ENCODE data around the gene ASCC2. TPM values are rescaled to one million over a fixed set of nuclear protein-coding genes. Genes with fewer than 3 reads are reported as not detected.
"Not testable (repeated sequence)": the region's sequence is repeated elsewhere in the genome, so short reads cannot be mapped to it uniquely, and the experiment has no call there.

The ASCC2 gene
- total RNA-seq, 2 experiments from 2014 or later = 86.5 to 91.4 TPM

DNA sequence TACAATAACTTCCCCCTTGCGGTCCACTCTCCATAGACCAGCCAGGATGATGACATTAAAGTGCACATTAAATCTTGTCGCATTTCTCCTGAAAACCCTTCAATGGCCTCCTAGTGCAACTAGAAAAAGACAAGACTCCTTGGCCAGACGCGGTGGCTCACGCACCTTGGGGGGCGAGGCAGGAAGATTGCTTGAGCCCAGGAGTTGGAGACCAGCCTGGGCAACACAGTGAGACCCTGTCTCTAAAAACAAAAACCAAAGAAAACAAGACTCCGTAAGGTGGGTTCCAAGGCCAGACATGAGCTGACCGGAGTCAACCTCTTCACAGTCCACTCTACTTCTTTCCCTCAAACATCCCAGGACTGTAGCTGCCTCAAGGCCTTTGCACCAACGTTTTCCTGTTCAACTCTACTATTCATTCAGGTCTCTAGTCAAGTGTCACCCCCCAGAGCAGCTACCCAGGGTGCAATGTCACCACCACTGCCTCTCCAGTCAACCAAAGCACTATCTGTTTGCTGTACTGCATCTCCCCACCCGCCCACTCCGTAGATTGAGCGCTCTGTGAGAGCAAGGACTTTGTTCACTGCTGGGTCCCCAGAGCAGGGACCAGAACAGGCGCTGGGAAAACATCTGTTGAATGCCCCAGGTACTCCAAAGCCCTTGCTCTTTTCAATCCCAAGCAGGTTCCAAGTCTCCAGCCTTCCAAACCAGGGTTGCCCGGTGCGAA, 72.0 kb downstream of the ASCC2 start:
- Mint-ChIP-seq H3K27ac (peak overlapping the region; percentile 92), H3K27me3 (ENCODE audit: low read depth) (no peaks in the 10 kb centered on the region), H3K4me1 (ENCODE audit: low read depth) (peaks cover 42% of the 10 kb centered on the region), H3K36me3 (ENCODE audit: low read depth) (peaks cover 27% of the 10 kb centered on the region), H3K9me3 (ENCODE audit: insufficient read depth) (no peaks in the 10 kb centered on the region), H3K4me3 (peak overlapping the region; percentile 93)
- ATAC-seq (peak; percentile 6), DNase-seq (peak; percentile 47)
- POLR2A ChIA-PET = interaction anchor here (1.0 to 1.7 kb wide), 5 partner anchors 15 to 117 kb away, joined by 3 to 8 read pairs (median 4); partner anchors contain the start of genes ASCC2 and MTMR3
- CTCF ChIA-PET = interaction anchor here (0.9 to 1.2 kb wide), 3 partner anchors 130 to 239 kb away, joined by 3 to 5 read pairs (median 5); no protein-coding TSS in a partner anchor

DNA sequence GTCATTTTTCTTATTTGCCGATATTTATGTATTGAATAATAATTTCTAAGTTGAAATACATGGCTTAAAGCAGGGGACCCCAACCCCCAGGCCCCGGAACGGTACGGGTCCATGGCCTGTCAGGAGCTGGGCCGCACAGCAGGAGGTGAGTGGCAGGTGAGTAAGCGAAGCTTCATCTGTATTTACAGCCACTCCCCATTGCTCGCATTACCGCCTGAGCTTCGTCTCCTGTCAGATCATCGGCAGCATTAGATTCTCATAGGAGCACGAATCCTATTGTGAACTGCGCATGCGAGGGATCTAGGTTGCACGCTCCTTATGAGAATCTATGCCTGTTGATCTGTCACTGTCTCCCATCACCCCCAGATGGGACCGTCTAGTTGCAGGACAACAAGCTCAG, 75.8 kb downstream of the ASCC2 start:
- Mint-ChIP-seq H3K4me3 (no peak overlapping the region), H3K4me1 (ENCODE audit: low read depth) (peaks cover 25% of the 10 kb centered on the region), H3K36me3 (ENCODE audit: low read depth) (peaks cover 4% of the 10 kb centered on the region), H3K27me3 (ENCODE audit: low read depth) (no peaks in the 10 kb centered on the region), H3K9me3 (ENCODE audit: insufficient read depth) (no peaks in the 10 kb centered on the region), H3K27ac (no peak overlapping the region)
- ATAC-seq (no peak), DNase-seq (no peak)
- ChIA-PET CTCF (no interaction called here), POLR2A (interaction anchor here (0.9 kb wide), 1 partner anchor 9 kb away, joined by 3 read pairs; no protein-coding TSS in a partner anchor)

DNA sequence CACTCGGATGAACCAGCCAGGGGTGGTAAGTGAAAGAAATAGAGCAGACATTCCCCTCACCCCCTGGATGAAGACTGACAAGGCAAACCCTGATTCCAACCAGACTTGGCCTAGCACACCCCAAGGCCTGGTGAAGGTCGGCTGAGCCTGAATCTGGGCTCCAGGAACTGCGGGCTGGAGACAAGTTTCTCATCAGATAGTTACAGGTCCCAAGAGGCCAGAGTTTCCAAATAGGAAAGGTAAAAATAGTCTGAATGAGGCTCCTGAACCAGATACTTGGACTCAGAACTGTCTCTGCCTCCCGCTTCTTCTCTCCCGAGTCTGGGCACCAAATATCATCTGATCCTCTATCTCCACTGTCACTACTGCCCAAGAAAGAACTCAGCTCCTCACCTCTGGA, 79.1 kb downstream of the ASCC2 start:
- Mint-ChIP-seq H3K9me3 (ENCODE audit: insufficient read depth) (no peaks in the 10 kb centered on the region), H3K27me3 (ENCODE audit: low read depth) (no peaks in the 10 kb centered on the region), H3K27ac (no peak overlapping the region), H3K4me3 (no peak overlapping the region), H3K36me3 (ENCODE audit: low read depth) (no peaks in the 10 kb centered on the region), H3K4me1 (ENCODE audit: low read depth) (peaks cover under 1% of the 10 kb centered on the region)
- POLR2A ChIA-PET = no interaction called here
- DNase-seq (no peak), ATAC-seq (no peak)
- CTCF ChIA-PET = no interaction called here

DNA sequence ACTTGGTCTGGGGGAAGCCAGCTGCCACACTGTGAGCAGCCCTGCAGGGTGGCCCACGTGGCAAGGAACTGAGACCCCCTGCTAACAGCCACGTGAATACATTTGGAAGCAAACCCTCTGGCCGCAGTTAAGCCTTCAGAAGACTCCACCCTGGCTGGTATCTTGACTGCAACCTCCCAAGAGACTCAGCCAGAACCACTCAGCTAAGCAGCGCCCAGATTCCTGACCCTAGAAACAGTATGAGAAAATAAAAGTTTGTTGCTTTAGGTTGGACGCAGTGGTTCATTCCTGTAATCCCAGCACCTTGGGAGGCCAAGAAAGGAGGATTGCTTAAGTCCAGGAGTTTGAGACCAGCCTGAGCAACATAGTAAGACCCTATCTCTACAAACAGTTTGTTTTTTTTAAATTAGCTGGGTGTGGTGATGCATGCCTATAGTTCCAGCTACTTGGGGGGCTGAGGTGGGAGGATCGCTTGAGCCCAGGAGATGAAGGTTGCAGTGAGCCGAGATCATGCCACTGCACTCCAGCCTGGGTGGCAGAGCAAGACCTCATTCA, 79.9 kb downstream of the ASCC2 start:
- Mint-ChIP-seq H3K27me3 (ENCODE audit: low read depth) (no peaks in the 10 kb centered on the region), H3K36me3 (ENCODE audit: low read depth) (no peaks in the 10 kb centered on the region)

DNA sequence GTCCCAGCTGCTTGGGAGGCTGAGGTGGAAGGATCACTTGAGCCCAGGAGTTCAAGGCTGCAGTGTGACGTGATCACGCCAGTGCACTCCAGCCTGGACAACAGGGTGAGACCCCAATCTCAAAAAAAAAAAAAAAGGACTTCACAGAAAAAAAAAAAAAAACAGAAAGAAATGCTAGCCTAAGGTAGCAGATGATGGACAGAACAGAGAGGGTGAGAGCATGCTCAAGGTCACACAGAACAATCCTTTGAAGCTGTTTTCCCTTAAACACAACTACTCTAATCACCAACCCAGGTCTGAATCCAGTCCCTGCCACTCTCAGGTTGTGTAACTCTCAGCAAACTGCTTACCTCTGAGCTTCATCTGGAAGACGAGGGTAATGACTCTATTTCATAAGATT, 81.0 kb downstream of the ASCC2 start:
- no peak overlapping the region for H3K4me3 Mint-ChIP-seq
- POLR2A ChIA-PET = no interaction called here
- CTCF ChIA-PET = no interaction called here
- ATAC-seq = no peak
- H3K9me3 Mint-ChIP-seq (ENCODE audit: insufficient read depth) = no peaks in the 10 kb centered on the region
- no peaks in the 10 kb centered on the region for H3K27me3 Mint-ChIP-seq (ENCODE audit: low read depth)
- H3K27ac Mint-ChIP-seq = no peak overlapping the region
- H3K4me1 Mint-ChIP-seq (ENCODE audit: low read depth) = peaks cover 6% of the 10 kb centered on the region
- no peaks in the 10 kb centered on the region for H3K36me3 Mint-ChIP-seq (ENCODE audit: low read depth)
- no peak for DNase-seq

More for the DNA sequence above, 79.9 kb downstream of the ASCC2 start:
- POLR2A ChIA-PET = no interaction called here
- Mint-ChIP-seq H3K9me3 (ENCODE audit: insufficient read depth) (no peaks in the 10 kb centered on the region), H3K4me3 (no peak overlapping the region), H3K27ac (no peak overlapping the region), H3K4me1 (ENCODE audit: low read depth) (no peaks in the 10 kb centered on the region)
- no peak for ATAC-seq
- no peak for DNase-seq
- CTCF ChIA-PET = no interaction called here

DNA sequence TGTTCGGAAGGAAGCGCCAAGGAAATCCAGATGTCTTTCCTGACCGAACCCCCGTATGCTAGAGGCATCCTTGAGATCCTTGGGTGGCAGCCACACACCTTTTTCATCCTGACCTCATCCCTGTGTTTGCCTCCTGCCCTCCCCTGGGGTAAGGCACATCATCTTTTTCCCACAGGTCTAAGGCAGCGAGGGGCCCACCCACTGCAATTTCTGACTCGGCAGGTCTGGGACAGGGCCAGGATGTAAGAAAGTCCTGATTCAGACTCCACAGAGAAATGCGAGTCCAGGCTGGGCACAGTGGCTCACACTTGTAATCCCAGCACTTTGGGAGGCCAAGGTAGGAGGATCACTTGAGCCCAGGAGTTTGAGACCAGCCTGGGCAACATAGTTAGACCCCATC, 81.7 kb downstream of the ASCC2 start:
- ATAC-seq = no peak
- no peak overlapping the region for H3K4me3 Mint-ChIP-seq
- H3K9me3 Mint-ChIP-seq (ENCODE audit: insufficient read depth) = no peaks in the 10 kb centered on the region
- POLR2A ChIA-PET = no interaction called here
- H3K27me3 Mint-ChIP-seq (ENCODE audit: low read depth) = no peaks in the 10 kb centered on the region
- H3K4me1 Mint-ChIP-seq (ENCODE audit: low read depth) = peaks cover 13% of the 10 kb centered on the region
- no peaks in the 10 kb centered on the region for H3K36me3 Mint-ChIP-seq (ENCODE audit: low read depth)
- no peak for DNase-seq
- no peak overlapping the region for H3K27ac Mint-ChIP-seq
- CTCF ChIA-PET = interaction anchor here (0.5 kb wide), 1 partner anchor 197 kb away, joined by 3 read pairs; no protein-coding TSS in a partner anchor

DNA sequence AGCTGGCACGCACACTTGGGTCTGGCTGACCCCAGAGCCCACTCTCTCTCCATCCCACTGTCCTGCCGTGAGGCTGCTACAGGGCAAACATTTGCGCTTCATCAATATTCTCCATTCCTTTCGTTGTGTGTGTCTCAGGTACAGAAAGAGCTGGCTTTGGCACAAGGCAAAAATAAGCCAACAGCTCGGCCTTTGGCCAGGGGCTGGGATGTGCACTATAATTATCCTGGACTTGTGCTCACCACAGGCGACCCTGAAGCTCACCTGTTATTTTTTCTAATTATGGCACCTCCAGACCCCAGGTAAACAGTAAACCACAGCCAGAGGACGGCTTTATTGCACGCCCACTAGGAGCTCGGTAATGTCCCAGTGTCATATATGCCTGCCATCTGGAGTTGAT, 82.2 kb downstream of the ASCC2 start:
- CTCF ChIA-PET = interaction anchor here (0.5 kb wide), 1 partner anchor 198 kb away, joined by 3 read pairs; no protein-coding TSS in a partner anchor
- Mint-ChIP-seq H3K27ac (no peak overlapping the region), H3K4me1 (ENCODE audit: low read depth) (peaks cover 18% of the 10 kb centered on the region), H3K27me3 (ENCODE audit: low read depth) (no peaks in the 10 kb centered on the region), H3K9me3 (ENCODE audit: insufficient read depth) (no peaks in the 10 kb centered on the region), H3K36me3 (ENCODE audit: low read depth) (no peaks in the 10 kb centered on the region), H3K4me3 (no peak overlapping the region)
- no peak for DNase-seq
- ATAC-seq = no peak
- POLR2A ChIA-PET = no interaction called here

DNA sequence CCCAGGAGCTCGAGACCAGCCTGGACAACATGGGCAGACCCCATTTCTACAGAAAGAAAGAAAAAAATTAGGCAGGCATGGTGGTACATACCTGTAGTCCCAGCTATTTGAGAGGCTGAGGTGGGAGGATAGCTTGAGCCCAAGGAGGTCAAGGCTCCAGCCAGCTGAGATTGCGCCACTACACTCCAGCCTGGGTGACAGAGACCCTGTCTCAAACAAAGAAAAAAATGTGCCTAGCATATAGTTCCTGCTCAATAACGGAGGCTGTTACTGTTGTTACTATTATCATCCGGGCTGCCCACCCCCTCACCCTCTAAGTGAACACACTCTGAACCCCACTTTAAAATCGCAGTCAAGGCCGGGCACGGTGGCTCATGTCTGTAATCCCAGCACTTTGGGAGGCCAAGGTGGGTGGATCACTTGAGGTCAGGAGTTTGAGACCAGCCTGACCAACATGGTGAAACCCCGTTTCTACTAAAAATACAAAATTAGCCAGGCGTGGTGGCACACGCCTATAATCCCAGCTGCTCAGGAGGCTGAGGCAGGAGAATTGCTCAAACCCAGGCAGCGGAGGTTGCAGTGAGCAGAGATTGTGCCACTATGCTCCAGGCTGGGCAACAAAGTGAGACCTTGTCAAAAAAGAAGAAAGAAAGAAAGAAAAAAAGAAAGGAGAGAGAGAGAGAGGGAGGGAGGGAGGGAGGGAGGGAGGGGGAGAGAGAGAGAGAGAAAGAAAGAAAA, 83.2 kb downstream of the ASCC2 start:
- H3K27ac Mint-ChIP-seq; ATAC-seq; H3K27me3 Mint-ChIP-seq (ENCODE audit: low read depth); H3K9me3 Mint-ChIP-seq (ENCODE audit: insufficient read depth); DNase-seq; H3K36me3 Mint-ChIP-seq (ENCODE audit: low read depth); H3K4me3 Mint-ChIP-seq; POLR2A ChIA-PET: not testable (repeated sequence)
- CTCF ChIA-PET = interaction anchor here (1.4 kb wide), 1 partner anchor 129 kb away, joined by 4 read pairs; no protein-coding TSS in a partner anchor
- H3K4me1 Mint-ChIP-seq (ENCODE audit: low read depth) = peaks cover 28% of the 10 kb centered on the region

DNA sequence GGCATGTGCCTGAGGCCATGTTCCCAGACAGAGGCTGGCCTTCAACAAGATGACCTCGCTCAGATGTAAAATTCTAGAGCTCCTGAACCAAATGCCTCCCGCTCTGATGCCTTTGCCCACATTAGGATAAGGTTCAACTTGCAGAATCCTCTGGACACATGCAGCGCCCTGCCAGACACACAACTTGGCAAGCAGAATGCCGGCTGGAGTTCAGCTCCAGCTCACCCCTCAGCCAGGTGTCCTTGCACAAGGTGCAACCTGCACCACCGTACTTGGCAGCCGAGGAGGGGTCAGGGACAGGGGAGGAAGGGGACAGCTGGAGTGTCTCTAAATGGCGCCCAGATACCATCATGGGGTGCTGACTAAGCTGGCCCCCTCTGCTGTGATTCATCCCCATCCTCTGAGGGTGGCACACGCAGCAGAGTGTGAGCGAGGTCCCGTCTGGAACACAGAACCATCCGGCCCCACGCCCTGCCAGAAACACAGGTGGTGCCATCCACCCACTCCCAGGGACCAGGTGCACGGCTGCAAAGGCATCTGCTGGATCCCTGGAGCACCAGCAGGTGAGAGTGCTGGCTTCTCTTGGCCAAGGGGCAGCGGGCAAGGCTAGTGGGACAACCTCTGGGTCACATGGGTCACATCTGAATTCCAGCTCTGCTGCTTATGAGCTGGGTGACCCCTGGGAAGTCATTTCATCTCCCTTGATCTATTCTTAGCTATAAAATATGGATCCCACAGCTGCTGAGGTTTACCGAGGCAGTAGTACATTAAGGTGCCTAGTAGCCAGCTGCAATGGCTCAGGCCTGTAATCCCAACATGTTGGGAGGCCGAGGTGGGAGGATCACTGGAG, 84.0 kb downstream of the ASCC2 start:
- ChIA-PET CTCF (interaction anchor here (1.4 kb wide), 1 partner anchor 128 kb away, joined by 4 read pairs; no protein-coding TSS in a partner anchor), POLR2A (interaction anchor here (0.7 kb wide), 1 partner anchor 8 kb away, joined by 3 read pairs; no protein-coding TSS in a partner anchor)
- peaks cover 5% of the 10 kb centered on the region for H3K36me3 Mint-ChIP-seq (ENCODE audit: low read depth)
- H3K9me3 Mint-ChIP-seq (ENCODE audit: insufficient read depth) = no peaks in the 10 kb centered on the region
- DNase-seq (no peak), ATAC-seq (no peak)
- H3K27ac Mint-ChIP-seq = no peak overlapping the region
- H3K4me1 Mint-ChIP-seq (ENCODE audit: low read depth) = peaks cover 30% of the 10 kb centered on the region
- H3K27me3 Mint-ChIP-seq (ENCODE audit: low read depth) = no peaks in the 10 kb centered on the region
- H3K4me3 Mint-ChIP-seq = no peak overlapping the region

DNA sequence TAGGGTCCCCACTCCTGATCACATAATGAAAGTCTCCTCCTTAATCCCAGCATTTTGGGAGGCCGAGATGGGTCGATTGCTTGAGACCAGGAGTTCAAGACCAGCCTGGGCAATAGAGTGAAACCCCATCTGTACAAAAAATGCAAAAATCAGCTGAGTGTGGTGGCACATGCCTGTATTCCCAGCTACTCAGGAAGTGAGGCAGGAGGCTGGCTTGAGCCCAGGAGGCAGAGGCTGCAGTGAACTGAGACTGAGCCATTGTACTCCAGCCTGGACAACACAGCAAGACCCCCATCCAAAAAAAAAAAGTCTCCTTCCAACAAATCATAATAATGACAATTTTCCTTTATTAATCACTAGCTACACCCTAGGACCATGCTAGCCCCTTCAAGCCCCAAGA, 86.4 kb downstream of the ASCC2 start:
- Mint-ChIP-seq H3K27me3 (ENCODE audit: low read depth) (no peaks in the 10 kb centered on the region), H3K27ac (peak overlapping the region; percentile 88), H3K4me1 (ENCODE audit: low read depth) (peaks cover 30% of the 10 kb centered on the region), H3K36me3 (ENCODE audit: low read depth) (peaks cover 5% of the 10 kb centered on the region), H3K9me3 (ENCODE audit: insufficient read depth) (no peaks in the 10 kb centered on the region), H3K4me3 (no peak overlapping the region)
- ATAC-seq (no peak), DNase-seq (no peak)
- CTCF ChIA-PET = interaction anchor here (1.7 kb wide), 1 partner anchor 253 kb away, joined by 7 read pairs; no protein-coding TSS in a partner anchor
- POLR2A ChIA-PET = interaction anchor here (2.0 kb wide), 1 partner anchor 15 kb away, joined by 8 read pairs; the partner anchor contains the start of genes UQCR10 and ZMAT5
